Suppressor macrophage (primary cell): ENCODE measurements around the gene NPAS1.

Experiments
- DNase-seq, 4 experiments: peaks; one replicate each; pipeline ENCODE4 v3.0.0-alpha.2; 2020 to 2022

Gene NPAS1

GRCh38 chr19:47084879-47085439 is 65.3 kb downstream of the NPAS1 start:
- DNase-seq = no peak

- no peak for DNase-seq
Observed at GRCh38 chr19:47086280-47086679, 66.6 kb downstream of the NPAS1 start.

DNA sequence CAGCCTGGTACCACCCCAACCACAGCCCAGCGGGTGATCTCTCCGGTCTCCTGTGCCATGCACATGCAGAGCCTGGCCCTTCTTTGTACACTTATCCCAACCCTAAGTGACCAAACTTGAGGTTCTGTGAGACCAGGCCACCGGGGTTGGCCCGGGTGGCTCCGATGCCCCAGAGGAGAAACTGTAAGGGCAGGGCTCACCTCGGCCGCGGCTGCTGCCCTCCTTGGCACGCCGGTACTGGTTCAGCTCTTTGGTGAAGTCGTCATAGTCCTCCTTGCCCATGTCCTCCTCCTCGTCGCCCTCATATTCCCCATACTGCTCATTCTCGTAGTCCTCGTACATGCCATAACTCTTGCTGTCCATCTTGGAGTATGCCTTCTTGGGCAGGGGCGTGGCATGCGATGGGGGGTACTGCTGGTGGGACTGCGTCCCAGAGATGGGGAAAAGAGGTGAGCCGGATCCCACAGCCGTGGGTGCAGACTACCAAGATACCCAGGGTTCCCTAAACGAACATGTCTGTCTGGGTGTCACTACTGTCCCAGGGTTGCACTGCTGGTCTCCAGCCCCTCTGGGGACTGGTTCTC is 70.2 kb downstream of the NPAS1 start:
- DNase-seq = no peak

DNA sequence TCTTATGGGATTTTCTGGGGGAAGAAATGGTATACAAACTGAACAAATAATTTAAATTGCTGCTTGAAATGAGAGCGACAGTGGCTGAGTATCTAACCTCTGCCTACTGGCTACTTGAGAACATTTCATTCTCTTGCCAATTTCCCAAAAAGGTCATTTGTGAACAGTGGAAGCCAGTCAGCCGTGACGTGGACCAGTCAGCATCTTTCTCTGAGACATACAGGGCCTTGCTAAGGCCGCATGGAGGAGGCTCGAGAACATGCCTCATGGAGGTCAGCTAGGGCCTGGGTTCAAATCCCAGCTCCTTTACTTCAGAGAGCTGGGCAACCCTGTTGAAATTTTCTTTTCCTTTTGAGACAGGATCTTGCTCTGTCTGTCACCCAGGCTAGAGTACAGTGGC is 73.6 kb downstream of the NPAS1 start:
- no peak for DNase-seq

GRCh38 chr19:47093841-47094240 is 74.2 kb downstream of the NPAS1 start:
- DNase-seq = no peak

DNA sequence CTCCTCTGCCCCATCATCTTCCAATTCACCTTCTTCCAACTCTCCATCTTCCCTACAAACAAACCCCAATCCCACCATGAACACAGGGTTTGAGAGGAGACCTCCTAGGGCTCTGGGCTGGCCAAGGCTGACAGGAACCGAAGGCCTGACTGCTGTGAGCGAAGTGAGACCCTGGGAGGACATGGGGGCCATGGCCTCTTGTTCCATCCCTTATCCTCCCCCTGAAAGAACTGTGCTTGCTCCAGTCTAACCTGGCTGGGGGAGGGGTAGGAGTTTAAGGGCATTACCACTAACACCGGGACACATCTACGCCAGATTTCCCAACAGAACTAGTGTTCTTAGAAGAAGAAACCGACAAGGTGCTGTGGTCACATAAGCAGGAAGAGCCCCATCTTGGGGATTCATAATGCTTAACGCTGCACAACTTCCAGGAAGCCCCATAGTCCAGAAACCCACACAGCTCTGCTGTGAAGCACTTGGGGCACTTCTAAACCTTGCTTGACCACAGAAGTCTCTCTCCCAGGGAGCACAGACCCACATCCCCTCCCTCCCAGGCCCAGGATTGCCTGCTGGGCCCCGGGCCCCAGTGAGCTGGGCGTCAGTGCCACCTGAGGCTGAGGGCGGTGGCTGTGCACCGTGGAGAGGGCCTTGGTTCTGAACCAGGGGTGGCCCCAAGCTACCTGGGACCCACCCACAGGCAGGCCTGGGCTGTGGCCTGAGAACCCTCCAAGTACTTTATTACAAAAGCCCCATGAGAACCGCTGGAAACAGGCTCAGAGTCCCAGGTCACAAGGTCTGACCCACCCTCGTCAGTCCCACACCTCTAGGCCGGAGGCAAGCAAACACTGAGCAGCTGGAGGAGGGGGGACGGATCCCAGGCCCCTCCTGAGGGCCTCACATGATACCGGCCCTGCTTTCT is 75.2 kb downstream of the NPAS1 start:
- DNase-seq = peak; percentile 54 to 83 (median 72)
